HEK293 (cell line): ENCODE measurements around the gene MPHOSPH9.
A peak's percentile ranks its signal among the peaks of the same experiment; 100 is the strongest.

Experiments
- CTCF ChIA-PET: fragments of 350-600 bp; formaldehyde crosslinking; extraction: SDS; loops from one replicate; lab custom pipeline; 2021; ENCODE audit warnings: antibody characterized with exemption; lab: Yijun Ruan, JAX
- POLR2A ChIA-PET: fragments of 300-600 bp; formaldehyde crosslinking; extraction: SDS; loops from one replicate; lab custom pipeline; 2020; ENCODE audit warnings: antibody characterized with exemption, inconsistent platforms; lab: Yijun Ruan, JAX
- H3K27ac ChIP-seq: fragments of 200-500 bp; sonication (Bioruptor generic); 2 replicates; pipeline ENCODE4 v1.5.1; 2014; ENCODE audit warnings: low read depth, low read length, control low read depth, inconsistent platforms; ENCODE audit errors: extremely low read depth
- H3K36me3 ChIP-seq, 2 experiments: fragments of 200-500 bp in 1 of 2; sonication (Bioruptor generic) in 1 of 2; 1 replicate in 1 of 2; 2 replicates in 1 of 2; pipeline ENCODE4 v1.5.1; 2014 to 2017; ENCODE audit warnings: inconsistent platforms in 2 of 2, low read length in 2 of 2; ENCODE audit not compliant: control insufficient read depth in 2 of 2, insufficient read depth in 1 of 2
- H3K4me1 ChIP-seq: fragments of 200-500 bp; sonication (Bioruptor generic); 2 replicates; pipeline ENCODE4 v1.5.1; 2014; ENCODE audit warnings: mild to moderate bottlenecking, low read length, inconsistent platforms; ENCODE audit not compliant: control insufficient read depth, insufficient read depth
- H3K4me3 ChIP-seq: 2 replicates; pipeline ENCODE4 v1.5.1; 2011; ENCODE audit warnings: low read depth, mild to moderate bottlenecking, control low read depth, low read length, moderate library complexity
- H3K9me3 ChIP-seq: fragments of 200-500 bp; sonication (Bioruptor generic); 2 replicates; pipeline ENCODE4 v1.5.1; 2014; ENCODE audit warnings: low read depth, low read length, inconsistent platforms; ENCODE audit not compliant: control insufficient read depth, insufficient read depth
- GFI1B ChIP-seq: fragments of 450-650 bp; formaldehyde crosslinking; IDR thresholded peaks from 2 replicates; pipeline ENCODE4 v1.5.1; 2016; ENCODE audit warnings: missing biosample characterization, missing genetic modification characterization
- IKZF3 ChIP-seq: fragments of 450-650 bp; IDR thresholded peaks from 2 replicates; pipeline ENCODE4 v1.5.0; 2018; ENCODE audit warnings: missing biosample characterization, mild to moderate bottlenecking, missing genetic modification characterization, moderate library complexity
- OSR2 ChIP-seq: fragments of 450-650 bp; formaldehyde crosslinking; IDR thresholded peaks from 2 replicates; pipeline ENCODE4 v1.5.1; 2016; ENCODE audit warnings: missing biosample characterization, missing genetic modification characterization
- PRDM1 ChIP-seq: fragments of 450-650 bp; formaldehyde crosslinking; IDR thresholded peaks from 2 replicates; pipeline ENCODE4; 2016; ENCODE audit warnings: missing biosample characterization, missing genetic modification characterization
- SCRT1 ChIP-seq: fragments of 450-650 bp; formaldehyde crosslinking; IDR thresholded peaks from 2 replicates; pipeline ENCODE4 v1.5.1; 2016; ENCODE audit warnings: missing biosample characterization, missing genetic modification characterization, borderline replicate concordance
- SP7 ChIP-seq: fragments of 450-650 bp; formaldehyde crosslinking; IDR thresholded peaks from 2 replicates; pipeline ENCODE4 v1.5.1; 2016; ENCODE audit warnings: missing biosample characterization, missing genetic modification characterization
- ZFP3 ChIP-seq: fragments of 450-650 bp; formaldehyde crosslinking; IDR thresholded peaks from 2 replicates; pipeline ENCODE4 v1.5.1; 2016; ENCODE audit warnings: low read depth, missing biosample characterization, missing genetic modification characterization
- ZFP37 ChIP-seq: fragments of 450-650 bp; formaldehyde crosslinking; IDR thresholded peaks from 2 replicates; pipeline ENCODE4 v1.5.1; 2016; ENCODE audit warnings: missing biosample characterization, missing genetic modification characterization
- ZIC2 ChIP-seq: fragments of 450-650 bp; formaldehyde crosslinking; IDR thresholded peaks from 2 replicates; pipeline ENCODE4 v1.5.1; 2016; ENCODE audit warnings: missing biosample characterization, missing genetic modification characterization
- ZNF239 ChIP-seq: fragments of 450-650 bp; formaldehyde crosslinking; IDR thresholded peaks from 2 replicates; pipeline ENCODE4 v1.5.1; 2016; ENCODE audit warnings: missing biosample characterization, missing genetic modification characterization
- ZNF354C ChIP-seq: fragments of 450-650 bp; formaldehyde crosslinking; IDR thresholded peaks from 2 replicates; pipeline ENCODE4 v1.5.1; 2016; ENCODE audit warnings: missing biosample characterization, missing genetic modification characterization, low read depth, borderline replicate concordance
- ZNF48 ChIP-seq: fragments of 450-650 bp; formaldehyde crosslinking; IDR thresholded peaks from 2 replicates; pipeline ENCODE4 v1.5.1; 2016; ENCODE audit warnings: missing biosample characterization, missing genetic modification characterization
- ZNF501 ChIP-seq: fragments of 450-650 bp; formaldehyde crosslinking; IDR thresholded peaks from 2 replicates; pipeline ENCODE4 v1.5.1; 2016; ENCODE audit warnings: missing biosample characterization, missing genetic modification characterization
- ZNF558 ChIP-seq: fragments of 450-650 bp; formaldehyde crosslinking; IDR thresholded peaks from 2 replicates; pipeline ENCODE4 v1.5.1; 2016; ENCODE audit warnings: missing biosample characterization, missing genetic modification characterization
- ZNF561 ChIP-seq: fragments of 450-650 bp; IDR thresholded peaks from 2 replicates; pipeline ENCODE4 v1.5.1; 2018; ENCODE audit warnings: missing biosample characterization, missing genetic modification characterization, borderline replicate concordance
- ZNF639 ChIP-seq: fragments of 450-650 bp; formaldehyde crosslinking; IDR thresholded peaks from 2 replicates; pipeline ENCODE4 v1.5.1; 2016; ENCODE audit warnings: missing biosample characterization, missing genetic modification characterization
- ZNF785 ChIP-seq: fragments of 450-650 bp; formaldehyde crosslinking; IDR thresholded peaks from 2 replicates; pipeline ENCODE4 v1.5.1; 2016; ENCODE audit warnings: missing biosample characterization, missing genetic modification characterization
- ZNF843 ChIP-seq: fragments of 450-650 bp; formaldehyde crosslinking; IDR thresholded peaks from 2 replicates; pipeline ENCODE4 v1.5.1; 2016; ENCODE audit warnings: missing biosample characterization, missing genetic modification characterization
- ZSCAN30 ChIP-seq: fragments of 450-650 bp; IDR thresholded peaks from 2 replicates; pipeline ENCODE4 v1.5.1; 2018; ENCODE audit warnings: missing biosample characterization, mild to moderate bottlenecking, missing genetic modification characterization, moderate library complexity
- TF ChIP-seq, protein P1 (sequence below): fragments of 450-650 bp; formaldehyde crosslinking; IDR thresholded peaks from 2 replicates; pipeline ENCODE4 v1.5.0; 2017; ENCODE audit warnings: missing biosample characterization, missing genetic modification characterization, borderline replicate concordance
- TF ChIP-seq, protein P2 (sequence below): fragments of 450-650 bp; formaldehyde crosslinking; IDR thresholded peaks from 2 replicates; pipeline ENCODE4 v1.5.1; 2016; ENCODE audit warnings: missing biosample characterization, missing genetic modification characterization

MPHOSPH9 gene

DNA sequence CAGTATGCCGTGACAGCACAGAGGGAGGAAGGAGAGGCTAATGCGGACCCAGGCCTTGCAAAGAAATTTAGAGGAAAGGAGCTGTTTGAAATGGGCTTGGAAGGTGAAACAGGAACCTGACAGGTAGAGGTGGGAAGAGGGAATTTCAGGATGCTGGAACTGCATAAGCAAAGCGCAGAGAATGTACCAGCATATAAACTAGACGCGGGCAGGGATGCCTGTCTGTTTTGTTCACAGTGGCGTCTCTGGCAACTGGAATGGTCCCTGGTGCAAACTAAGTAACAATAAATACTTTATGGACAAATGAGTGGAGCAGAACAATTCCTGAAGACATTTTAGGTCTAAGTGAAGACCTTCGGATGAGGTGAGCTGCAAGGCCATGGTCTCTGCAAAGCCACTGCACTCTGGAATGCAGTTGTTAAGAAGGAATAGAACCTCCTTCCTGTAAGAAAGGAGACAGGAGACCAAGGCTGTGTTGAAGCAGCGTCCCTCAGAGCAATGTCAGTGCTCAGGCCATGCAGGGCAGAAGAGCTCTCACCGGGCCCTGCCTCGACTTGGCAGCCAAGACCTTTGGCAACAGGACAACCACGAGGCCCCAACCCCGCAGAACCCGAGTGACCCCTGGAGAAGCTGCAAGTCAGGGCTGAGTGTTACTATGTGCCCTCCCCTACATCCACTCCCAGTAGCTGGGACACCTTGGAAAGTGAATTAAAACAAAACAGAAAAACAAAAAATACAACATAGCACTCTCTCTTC, 124.8 kb downstream of the MPHOSPH9 start:
- peaks cover 2% of the 10 kb centered on the region; the same call in 1 of the 2 replicates for H3K4me1 ChIP-seq
- H3K4me3 ChIP-seq, result no peak overlapping the region
- H3K27ac ChIP-seq, result no peak overlapping the region
- no peaks in the 10 kb centered on the region for H3K9me3 ChIP-seq
- ChIA-PET CTCF (no interaction called here), POLR2A (no interaction called here)
- no peaks in the 10 kb centered on the region for H3K36me3 ChIP-seq
- TF ChIP-seq ZNF48, result no peak
- no peak for TF ChIP-seq ZNF558 (tag by site-specific recombination)
- TF ChIP-seq ZNF501 (tag by site-specific recombination), result no peak
- no peak for TF ChIP-seq ZFP37 (tag by site-specific recombination)
- no peak for TF ChIP-seq GFI1B (tag by site-specific recombination)
- TF ChIP-seq ZIC2 (tag by site-specific recombination), result no peak
- TF ChIP-seq ZNF239 (tag by site-specific recombination), result no peak
- TF ChIP-seq ZFP3 (tag by site-specific recombination), result no peak
- TF ChIP-seq SCRT1 (tag by site-specific recombination), result no peak

DNA sequence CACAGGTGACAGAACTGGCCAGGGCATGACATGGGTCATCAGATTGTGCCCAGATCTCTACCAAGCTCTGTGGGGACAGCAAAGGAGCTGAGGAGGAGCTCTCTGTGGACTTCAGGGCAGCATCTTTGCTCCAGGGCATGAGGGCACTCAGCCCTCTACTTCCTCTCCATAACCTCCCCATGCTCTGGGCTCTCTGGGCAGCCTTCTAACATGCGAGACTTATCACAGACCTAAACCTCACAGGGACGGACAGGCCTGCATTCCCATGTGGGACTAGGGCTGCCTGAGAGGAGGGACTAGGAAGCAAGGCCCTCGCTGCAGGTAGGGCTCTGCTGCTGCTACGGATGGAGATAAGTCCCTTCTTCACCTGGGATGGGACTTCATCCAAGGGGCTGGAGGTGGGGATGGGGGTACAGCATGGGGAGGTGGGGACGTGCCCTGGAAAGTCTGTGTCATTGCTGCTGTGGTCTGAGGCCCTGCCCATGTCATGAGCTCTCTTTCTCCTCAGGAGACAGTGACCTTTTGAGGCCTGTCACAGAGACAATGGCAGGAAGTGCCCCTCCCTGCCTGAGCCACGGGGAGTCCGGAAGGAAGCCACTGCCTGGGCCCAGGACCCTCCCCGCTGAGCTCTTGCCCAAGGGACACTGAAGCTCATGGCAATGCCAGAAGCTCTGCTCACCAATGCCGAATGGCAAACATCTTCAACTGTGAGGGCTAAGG, 126.1 kb downstream of the MPHOSPH9 start:
- TF ChIP-seq ZSCAN30 (tag by site-specific recombination) (no peak), ZIC2 (tag by site-specific recombination) (peak; percentile 52)
- no peaks in the 10 kb centered on the region for H3K9me3 ChIP-seq
- POLR2A ChIA-PET, result no interaction called here
- H3K27ac ChIP-seq, result no peak overlapping the region
- peaks cover 2% of the 10 kb centered on the region; the same call in 1 of the 2 replicates for H3K4me1 ChIP-seq
- CTCF ChIA-PET, result interaction anchor here (0.6 kb wide), 3 partner anchors 17 to 944 kb away, joined by 3 to 7 read pairs (median 3); no protein-coding TSS in a partner anchor
- H3K36me3 ChIP-seq, result no peaks in the 10 kb centered on the region
- no peak overlapping the region for H3K4me3 ChIP-seq

GRCh38 chr12:123105211-123105826, 127.6 kb downstream of the MPHOSPH9 start:
- H3K27ac ChIP-seq, result no peak overlapping the region
- no peak overlapping the region for H3K4me3 ChIP-seq
- H3K4me1 ChIP-seq, result 0 out of 2 replicates have a peak, but pooled peaks cover 2% of the 10 kb centered on the region
- CTCF ChIA-PET, result interaction anchor here (0.5 to 1.0 kb wide), 3 partner anchors 11 to 39 kb away, joined by 3 to 4 read pairs (median 3); no protein-coding TSS in a partner anchor
- H3K36me3 ChIP-seq, result no peaks in the 10 kb centered on the region
- no peaks in the 10 kb centered on the region for H3K9me3 ChIP-seq
- POLR2A ChIA-PET, result interaction anchor here (0.5 to 1.4 kb wide), 2 partner anchors 107 to 127 kb away, joined by 3 to 6 read pairs; no protein-coding TSS in a partner anchor
- TF ChIP-seq, protein P1, sequence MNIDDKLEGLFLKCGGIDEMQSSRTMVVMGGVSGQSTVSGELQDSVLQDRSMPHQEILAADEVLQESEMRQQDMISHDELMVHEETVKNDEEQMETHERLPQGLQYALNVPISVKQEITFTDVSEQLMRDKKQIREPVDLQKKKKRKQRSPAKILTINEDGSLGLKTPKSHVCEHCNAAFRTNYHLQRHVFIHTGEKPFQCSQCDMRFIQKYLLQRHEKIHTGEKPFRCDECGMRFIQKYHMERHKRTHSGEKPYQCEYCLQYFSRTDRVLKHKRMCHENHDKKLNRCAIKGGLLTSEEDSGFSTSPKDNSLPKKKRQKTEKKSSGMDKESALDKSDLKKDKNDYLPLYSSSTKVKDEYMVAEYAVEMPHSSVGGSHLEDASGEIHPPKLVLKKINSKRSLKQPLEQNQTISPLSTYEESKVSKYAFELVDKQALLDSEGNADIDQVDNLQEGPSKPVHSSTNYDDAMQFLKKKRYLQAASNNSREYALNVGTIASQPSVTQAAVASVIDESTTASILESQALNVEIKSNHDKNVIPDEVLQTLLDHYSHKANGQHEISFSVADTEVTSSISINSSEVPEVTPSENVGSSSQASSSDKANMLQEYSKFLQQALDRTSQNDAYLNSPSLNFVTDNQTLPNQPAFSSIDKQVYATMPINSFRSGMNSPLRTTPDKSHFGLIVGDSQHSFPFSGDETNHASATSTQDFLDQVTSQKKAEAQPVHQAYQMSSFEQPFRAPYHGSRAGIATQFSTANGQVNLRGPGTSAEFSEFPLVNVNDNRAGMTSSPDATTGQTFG (tag by site-specific recombination), result no peak
- TF ChIP-seq OSR2 (tag by site-specific recombination) (peak; percentile 47; the same call in 1 of the 2 replicates), ZNF639 (0 out of 2 replicates have a peak, but pooled peaks have one; percentile 18), ZNF354C (no peak), PRDM1 (tag by site-specific recombination) (peak; percentile 65), ZNF843 (no peak), SP7 (tag by site-specific recombination) (peak; percentile 32; the same call in 1 of the 2 replicates), IKZF3 (peak; percentile 42; the same call in 1 of the 2 replicates), ZNF785 (no peak), ZNF561 (tag by site-specific recombination) (no peak)
- TF ChIP-seq, protein P2, sequence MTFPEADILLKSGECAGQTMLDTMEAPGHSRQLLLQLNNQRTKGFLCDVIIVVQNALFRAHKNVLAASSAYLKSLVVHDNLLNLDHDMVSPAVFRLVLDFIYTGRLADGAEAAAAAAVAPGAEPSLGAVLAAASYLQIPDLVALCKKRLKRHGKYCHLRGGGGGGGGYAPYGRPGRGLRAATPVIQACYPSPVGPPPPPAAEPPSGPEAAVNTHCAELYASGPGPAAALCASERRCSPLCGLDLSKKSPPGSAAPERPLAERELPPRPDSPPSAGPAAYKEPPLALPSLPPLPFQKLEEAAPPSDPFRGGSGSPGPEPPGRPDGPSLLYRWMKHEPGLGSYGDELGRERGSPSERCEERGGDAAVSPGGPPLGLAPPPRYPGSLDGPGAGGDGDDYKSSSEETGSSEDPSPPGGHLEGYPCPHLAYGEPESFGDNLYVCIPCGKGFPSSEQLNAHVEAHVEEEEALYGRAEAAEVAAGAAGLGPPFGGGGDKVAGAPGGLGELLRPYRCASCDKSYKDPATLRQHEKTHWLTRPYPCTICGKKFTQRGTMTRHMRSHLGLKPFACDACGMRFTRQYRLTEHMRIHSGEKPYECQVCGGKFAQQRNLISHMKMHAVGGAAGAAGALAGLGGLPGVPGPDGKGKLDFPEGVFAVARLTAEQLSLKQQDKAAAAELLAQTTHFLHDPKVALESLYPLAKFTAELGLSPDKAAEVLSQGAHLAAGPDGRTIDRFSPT (tag by site-specific recombination), result 0 out of 2 replicates have a peak, but pooled peaks have one; percentile 47
